Osteocyte (in vitro differentiated cells): ENCODE results near the gene FCN3. TPM values are rescaled to one million over a fixed set of nuclear protein-coding genes. Genes with fewer than 3 reads are reported as not detected.

Experiments used
- DNase-seq: peaks from one replicate; pipeline ENCODE4 v3.0.0; 2021; ENCODE audit warnings: mixed read lengths; ENCODE audit not compliant: unreplicated experiment; ENCODE audit errors: extremely low spot score
- H3K27ac Mint-ChIP-seq: one replicate; pipeline ENCODE4 v1.8.0; 2021; ENCODE audit warnings: mild to moderate bottlenecking, mixed read lengths; ENCODE audit not compliant: unreplicated experiment
- H3K27me3 Mint-ChIP-seq: one replicate; pipeline ENCODE4 v1.8.0; 2021; ENCODE audit warnings: mixed read lengths; ENCODE audit not compliant: unreplicated experiment
- H3K36me3 Mint-ChIP-seq: one replicate; pipeline ENCODE4 v1.8.0; 2021; ENCODE audit warnings: mixed read lengths; ENCODE audit not compliant: unreplicated experiment
- H3K4me1 Mint-ChIP-seq: one replicate; pipeline ENCODE4 v1.8.0; 2021; ENCODE audit warnings: mixed read lengths; ENCODE audit not compliant: unreplicated experiment
- H3K4me3 Mint-ChIP-seq: one replicate; pipeline ENCODE4 v1.8.0; 2021; ENCODE audit warnings: mild to moderate bottlenecking, moderate library complexity, mixed read lengths; ENCODE audit not compliant: unreplicated experiment
- H3K9me3 Mint-ChIP-seq: one replicate; pipeline ENCODE4 v1.8.0; 2021; ENCODE audit warnings: mixed read lengths; ENCODE audit not compliant: unreplicated experiment
- CTCF ChIP-seq: fragments of 200-600 bp; sonication (generic); IDR thresholded peaks from 2 replicates; pipeline ENCODE4 v1.5.0; 2021; ENCODE audit warnings: antibody characterized with exemption, mild to moderate bottlenecking, moderate library complexity
- total RNA-seq: library from RNA; stranded (reverse); gene quantifications from 2 replicates; pipeline ENCODE4 v1.2.1, GENCODE V29; 2021

The FCN3 gene
- total RNA-seq, 1 donor from 2014 or later, result not detected

- H3K27me3 Mint-ChIP-seq, result no peaks in the 10 kb centered on the region
- H3K27ac Mint-ChIP-seq, result no peak overlapping the region
- H3K4me3 Mint-ChIP-seq, result no peak overlapping the region
- H3K4me1 Mint-ChIP-seq, result peaks cover 27% of the 10 kb centered on the region
- H3K9me3 Mint-ChIP-seq, result no peaks in the 10 kb centered on the region
- DNase-seq, result no peak
- TF ChIP-seq CTCF, result no peak
- H3K36me3 Mint-ChIP-seq, result no peaks in the 10 kb centered on the region
These were observed 29.4 kb downstream of the FCN3 start for GRCh38 chr1:27345272-27345671.

GRCh38 chr1:27343639-27344025 lies 31.0 kb downstream of the FCN3 start:
- peaks cover 37% of the 10 kb centered on the region for H3K4me1 Mint-ChIP-seq
- no peak overlapping the region for H3K4me3 Mint-ChIP-seq
- H3K9me3 Mint-ChIP-seq, result no peaks in the 10 kb centered on the region
- no peak for DNase-seq
- H3K27me3 Mint-ChIP-seq, result no peaks in the 10 kb centered on the region
- H3K36me3 Mint-ChIP-seq, result no peaks in the 10 kb centered on the region
- no peak overlapping the region for H3K27ac Mint-ChIP-seq
- no peak for TF ChIP-seq CTCF

DNA sequence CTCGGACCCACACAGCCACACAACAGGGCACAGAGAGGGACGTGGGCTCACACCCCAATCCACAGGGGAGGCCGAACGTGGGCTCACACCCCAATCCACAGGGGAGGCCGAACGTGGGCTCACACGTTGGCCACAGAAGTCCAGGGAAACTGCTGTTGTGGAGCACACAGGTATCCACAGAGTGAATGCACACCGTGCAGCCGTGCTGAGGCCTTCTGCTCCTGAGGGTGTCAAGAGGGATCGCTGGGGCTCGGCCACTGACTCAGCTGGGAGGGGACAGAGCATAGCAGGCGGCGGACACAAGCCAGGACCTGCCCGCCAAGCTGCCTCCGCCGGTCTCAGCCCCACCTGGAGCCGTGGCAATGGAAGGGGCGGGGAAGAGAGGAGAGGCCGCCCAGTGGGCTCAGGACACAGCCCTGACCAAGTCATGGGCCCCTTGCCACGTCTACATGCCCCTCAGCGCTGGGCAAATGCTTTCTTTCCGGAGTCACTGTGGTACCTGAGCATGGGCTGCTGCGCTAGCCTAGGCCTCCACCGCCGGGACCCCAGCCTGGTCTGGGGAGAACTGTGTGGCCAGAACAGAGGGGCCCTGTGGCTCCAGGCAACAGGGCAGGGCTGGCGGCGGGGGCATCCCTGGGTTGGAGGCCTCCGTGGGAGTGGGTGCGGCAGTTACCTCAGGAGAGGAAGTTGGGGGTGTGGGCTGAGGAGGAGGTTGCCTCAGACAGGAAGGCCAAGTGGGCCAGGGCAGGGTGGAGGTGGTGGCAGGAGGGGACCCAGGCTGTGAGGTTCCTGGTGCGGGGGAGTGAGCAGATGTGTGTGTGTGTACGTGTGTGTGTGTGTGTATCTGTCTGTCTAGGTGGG lies 31.6 kb downstream of the FCN3 start:
- no peak for TF ChIP-seq CTCF
- H3K4me3 Mint-ChIP-seq, result no peak overlapping the region
- no peaks in the 10 kb centered on the region for H3K9me3 Mint-ChIP-seq
- H3K27me3 Mint-ChIP-seq, result no peaks in the 10 kb centered on the region
- no peak overlapping the region for H3K27ac Mint-ChIP-seq
- DNase-seq, result no peak
- peaks cover 37% of the 10 kb centered on the region for H3K4me1 Mint-ChIP-seq
- H3K36me3 Mint-ChIP-seq, result peaks cover 2% of the 10 kb centered on the region

DNA sequence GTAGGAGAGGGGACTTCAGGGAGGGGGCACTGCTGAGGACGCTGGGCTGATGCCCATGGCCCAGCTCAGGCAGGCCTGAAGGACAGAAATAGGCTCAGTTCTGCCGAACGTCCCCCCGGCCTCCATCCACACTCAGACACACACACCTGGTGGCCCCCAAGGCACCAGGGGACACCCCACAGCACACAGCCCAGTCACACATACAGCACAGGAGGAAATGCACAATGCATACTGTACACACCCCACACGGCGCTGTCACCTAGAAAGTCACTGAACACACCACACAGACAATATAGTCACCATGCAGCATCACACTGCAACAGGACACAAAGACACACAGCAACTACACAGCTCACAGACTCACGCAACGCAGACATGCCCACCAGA lies 32.2 kb downstream of the FCN3 start:
- Mint-ChIP-seq H3K4me3 (no peak overlapping the region), H3K36me3 (peaks cover 2% of the 10 kb centered on the region), H3K9me3 (no peaks in the 10 kb centered on the region), H3K27ac (no peak overlapping the region), H3K4me1 (peaks cover 35% of the 10 kb centered on the region), H3K27me3 (no peaks in the 10 kb centered on the region)
- no peak for DNase-seq
- TF ChIP-seq CTCF, result no peak

DNA sequence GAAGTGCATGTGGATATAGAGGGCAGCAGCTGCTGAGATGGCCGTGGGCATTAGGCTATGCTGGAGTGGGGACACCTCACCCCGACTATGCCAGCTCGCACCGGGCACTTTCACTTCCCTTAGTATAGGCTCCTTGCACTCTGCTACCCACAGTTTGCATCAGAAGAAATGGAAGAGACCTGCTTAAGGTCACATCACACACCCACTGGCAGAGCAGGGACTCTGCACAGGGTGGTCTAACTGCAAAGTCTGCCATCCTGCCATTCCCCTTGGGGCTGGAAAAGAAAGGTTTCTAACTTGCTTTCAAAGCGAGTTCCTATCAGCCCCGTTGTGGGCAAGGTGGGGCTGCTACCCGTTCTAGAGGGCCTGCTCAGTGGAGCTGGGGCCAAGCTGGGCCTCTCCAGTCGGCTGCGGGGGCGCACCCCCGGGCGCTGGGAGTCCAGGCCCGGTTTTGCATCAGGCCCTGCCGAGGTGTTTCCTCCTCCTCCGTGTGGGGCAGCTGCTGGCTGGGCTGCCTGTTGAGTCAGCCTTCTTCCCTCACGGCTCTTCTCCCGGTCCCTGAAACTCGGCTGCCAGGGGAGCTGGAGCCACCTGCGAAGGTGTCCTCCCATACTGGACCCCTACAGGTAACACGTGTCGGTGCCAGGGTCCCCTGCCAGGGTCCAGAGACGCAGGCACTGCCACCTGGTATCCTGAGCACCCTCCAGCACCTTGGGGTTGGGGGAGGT lies 32.9 kb downstream of the FCN3 start, which contains the start of gene SYTL1:
Gene SYTL1 (plus strand): TSS at position 498 of the 728 bp plus-strand sequence. CDS start 3,313 bp downstream, outside the sequence.
- no peak for DNase-seq
- peaks cover 31% of the 10 kb centered on the region for H3K4me1 Mint-ChIP-seq
- no peaks in the 10 kb centered on the region for H3K27me3 Mint-ChIP-seq
- no peak within 1 kb of the TSS for H3K4me3 Mint-ChIP-seq
- peaks cover 6% of the 10 kb centered on the region for H3K36me3 Mint-ChIP-seq
- H3K9me3 Mint-ChIP-seq, result no peaks in the 10 kb centered on the region
- TF ChIP-seq CTCF, result no peak
- peak within 1 kb of the TSS; percentile 41 for H3K27ac Mint-ChIP-seq
